ENCODE results near the gene CD248.

The CD248 gene

DNA sequence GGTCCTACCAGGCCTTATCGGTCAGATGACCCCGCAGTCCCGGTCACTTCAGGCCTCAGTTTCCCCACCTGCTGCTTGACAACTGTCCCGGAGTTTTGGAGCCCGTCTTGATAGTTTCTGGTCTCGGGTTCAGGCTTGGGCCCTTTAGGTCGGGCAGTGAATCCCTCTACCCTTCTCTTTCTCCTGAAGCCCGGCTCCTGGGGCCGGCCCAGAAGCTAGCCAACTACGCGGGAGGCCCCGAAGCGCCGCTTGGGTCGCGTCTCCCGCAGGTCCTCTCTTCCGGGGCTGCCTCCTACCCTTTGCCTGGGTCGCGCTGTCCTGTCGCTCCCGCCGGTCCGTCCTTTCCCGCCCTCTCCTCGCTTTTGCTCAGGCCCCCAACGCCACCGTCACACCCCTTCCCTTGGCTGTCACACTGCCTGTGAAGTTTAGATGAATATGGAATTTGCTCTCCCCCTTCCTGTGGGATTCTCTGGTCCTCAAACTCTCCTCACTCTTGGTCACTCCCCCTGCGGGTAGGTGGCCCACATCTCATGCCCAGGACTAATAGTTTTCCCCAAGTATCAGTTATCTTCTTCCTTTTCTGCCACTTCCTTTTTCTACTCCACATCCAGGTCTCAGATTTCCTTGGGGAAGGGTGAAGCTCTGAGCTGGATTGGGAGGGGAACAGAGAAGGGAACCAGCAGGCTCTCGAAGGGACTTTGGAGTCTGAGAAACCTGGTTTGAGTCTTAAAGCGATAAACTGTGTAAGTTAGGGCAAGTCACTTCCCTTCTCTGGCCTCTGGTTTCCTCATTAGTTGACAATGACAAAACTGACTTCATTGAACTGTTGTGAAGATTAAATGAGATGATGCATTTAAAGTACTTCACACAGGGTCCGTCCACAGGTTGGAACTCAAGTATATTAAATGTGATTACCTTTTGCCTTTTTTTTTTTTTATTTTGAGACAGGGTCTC is 47.6 kb downstream of the CD248 start:
- CTCF ChIA-PET: no interaction called here
- POLR2A ChIA-PET: interaction anchor here (1.1 to 3.6 kb wide), 5 partner anchors 8 to 76 kb away, joined by 4 to 24 read pairs (median 15); partner anchors contain the start of genes BRMS1, CNIH2 and YIF1A
- TF ChIP-seq L3MBTL2 (conservative IDR thresholded peaks at IDR 0.05): no peak
- TF ChIP-seq FOXM1 (IDR thresholded peaks at IDR 0.05; ENCODE audit: borderline replicate concordance): no peak
- no peak for TF ChIP-seq LEF1 (IDR thresholded peaks at IDR 0.05; ENCODE audit: borderline replicate concordance)
- TF ChIP-seq ZNF384 (IDR thresholded peaks at IDR 0.05): no peak
- no peak for TF ChIP-seq CTBP1 (IDR thresholded peaks at IDR 0.05; ENCODE audit: borderline replicate concordance)
- no peak for TF ChIP-seq BHLHE40 (IDR thresholded peaks at IDR 0.05; ENCODE audit: borderline replicate concordance)
- peak; percentile 38 for DNase-seq (ENCODE audit: extremely low spot score)

DNA sequence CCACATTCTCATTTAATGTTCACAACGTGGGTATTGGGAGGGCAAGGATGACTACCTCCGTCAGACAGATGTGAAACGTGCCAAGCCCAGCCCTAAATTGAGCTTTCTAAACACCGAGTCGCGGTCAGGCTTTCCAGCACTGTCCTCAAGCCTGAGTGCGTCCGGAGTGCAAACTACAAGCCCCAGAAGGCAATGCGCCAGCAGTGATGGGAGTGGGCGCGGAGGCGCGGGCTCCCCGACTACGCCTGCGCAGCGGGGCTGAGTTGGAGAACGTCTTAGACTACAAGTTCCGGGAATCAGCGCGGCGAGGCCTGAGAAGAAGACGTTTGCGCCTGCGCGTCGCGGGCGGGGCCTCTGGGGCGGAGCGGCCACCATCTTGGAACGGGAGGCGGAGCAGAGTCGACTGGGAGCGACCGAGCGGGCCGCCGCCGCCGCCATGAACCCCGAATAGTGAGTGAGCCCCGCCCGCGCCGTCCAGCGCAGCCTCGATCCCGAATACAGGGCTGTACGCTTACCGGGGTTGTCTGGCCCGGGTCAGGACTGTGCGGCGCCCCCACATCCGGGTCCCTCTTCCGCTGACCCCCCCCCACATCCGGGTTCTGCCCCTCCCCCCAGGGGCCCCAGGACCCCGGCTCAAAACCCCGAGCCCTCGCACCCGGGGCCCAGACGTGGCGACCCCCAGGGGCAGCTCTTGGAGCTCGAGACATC is 48.4 kb downstream of the CD248 start, which contains the start of gene RAB1B:
RAB1B (plus strand) TSS at position 396 of the 708 bp plus-strand sequence; CDS start at position 437, 41 bp downstream.
- peak; percentile 99 for DNase-seq (ENCODE audit: extremely low spot score)
- POLR2A ChIA-PET: interaction anchor here (1.0 to 3.6 kb wide), 10 partner anchors 8 to 149 kb away, joined by 3 to 24 read pairs (median 4); partner anchors contain the start of genes BRMS1, CNIH2 and YIF1A
- CTCF ChIA-PET: interaction anchor here (0.5 to 1.6 kb wide), 3 partner anchors 14 to 60 kb away, joined by 4 read pairs; no protein-coding TSS in a partner anchor
- TF ChIP-seq TARDBP (IDR thresholded peaks at IDR 0.05) (no peak), L3MBTL2 (conservative IDR thresholded peaks at IDR 0.05) (no peak), ZNF384 (IDR thresholded peaks at IDR 0.05) (no peak), FOXM1 (IDR thresholded peaks at IDR 0.05; ENCODE audit: borderline replicate concordance) (no peak), LEF1 (IDR thresholded peaks at IDR 0.05; ENCODE audit: borderline replicate concordance) (no peak), FOXA1 (IDR thresholded peaks at IDR 0.05) (no peak), NFRKB (IDR thresholded peaks at IDR 0.05) (no peak), FOXK2 (IDR thresholded peaks at IDR 0.05) (no peak)
- TF ChIP-seq, protein P1, sequence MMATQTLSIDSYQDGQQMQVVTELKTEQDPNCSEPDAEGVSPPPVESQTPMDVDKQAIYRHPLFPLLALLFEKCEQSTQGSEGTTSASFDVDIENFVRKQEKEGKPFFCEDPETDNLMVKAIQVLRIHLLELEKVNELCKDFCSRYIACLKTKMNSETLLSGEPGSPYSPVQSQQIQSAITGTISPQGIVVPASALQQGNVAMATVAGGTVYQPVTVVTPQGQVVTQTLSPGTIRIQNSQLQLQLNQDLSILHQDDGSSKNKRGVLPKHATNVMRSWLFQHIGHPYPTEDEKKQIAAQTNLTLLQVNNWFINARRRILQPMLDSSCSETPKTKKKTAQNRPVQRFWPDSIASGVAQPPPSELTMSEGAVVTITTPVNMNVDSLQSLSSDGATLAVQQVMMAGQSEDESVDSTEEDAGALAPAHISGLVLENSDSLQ (IDR thresholded peaks at IDR 0.05): no peak

DNA sequence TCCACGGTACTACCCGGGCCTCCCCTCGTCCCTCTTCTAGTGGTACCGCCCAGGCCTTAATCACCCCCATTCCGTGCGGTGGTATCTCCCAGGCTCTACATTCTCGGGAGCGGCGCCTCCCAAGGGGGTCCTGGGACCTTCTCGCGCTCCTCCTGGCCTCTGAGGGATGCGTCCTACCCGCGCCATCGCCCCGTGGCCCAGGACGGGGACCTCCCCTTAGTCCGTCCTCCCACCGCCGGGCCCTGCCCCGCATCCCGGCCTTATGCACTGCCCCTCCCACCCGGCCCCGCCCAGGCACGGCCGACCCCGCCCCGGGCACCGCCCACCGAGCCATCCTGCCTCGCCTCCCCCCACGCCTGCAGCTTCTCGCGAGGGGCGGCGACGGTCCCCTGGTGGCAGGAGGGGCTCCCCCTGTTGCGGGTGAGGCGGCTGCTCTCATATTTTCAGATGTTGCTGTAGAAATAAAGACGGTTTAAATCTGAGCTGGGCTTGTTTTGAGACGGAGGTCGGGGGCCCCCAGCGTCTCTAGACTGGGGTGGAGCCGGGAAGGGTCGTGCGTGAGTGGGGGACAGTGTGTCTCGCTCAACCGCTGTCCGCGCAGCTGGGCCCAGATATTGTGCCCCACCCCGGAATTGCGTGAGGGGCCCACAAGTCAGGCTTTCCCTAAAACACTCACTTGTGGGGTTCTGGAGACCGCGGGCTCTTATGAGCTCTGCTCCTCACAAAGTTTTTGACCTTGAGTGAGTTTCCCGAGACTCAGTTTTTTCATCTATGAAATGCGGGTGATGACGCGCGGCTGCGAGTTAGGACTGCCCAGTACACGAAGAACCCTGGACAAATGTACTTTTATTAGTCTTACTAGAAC is 49.2 kb downstream of the CD248 start:
- peak; percentile 86 for DNase-seq (ENCODE audit: extremely low spot score)
- TF ChIP-seq ARNT (IDR thresholded peaks at IDR 0.05) (no peak), ELF4 (IDR thresholded peaks at IDR 0.05) (no peak), CTBP1 (IDR thresholded peaks at IDR 0.05; ENCODE audit: borderline replicate concordance) (no peak), LEF1 (IDR thresholded peaks at IDR 0.05; ENCODE audit: borderline replicate concordance) (no peak), NFRKB (IDR thresholded peaks at IDR 0.05) (no peak)
- TF ChIP-seq, protein P1 (IDR thresholded peaks at IDR 0.05): no peak
- POLR2A ChIA-PET: interaction anchor here (0.6 to 3.6 kb wide), 13 partner anchors 9 to 148 kb away, joined by 3 to 24 read pairs (median 4); partner anchors contain the start of genes BRMS1, CNIH2 and YIF1A

DNA sequence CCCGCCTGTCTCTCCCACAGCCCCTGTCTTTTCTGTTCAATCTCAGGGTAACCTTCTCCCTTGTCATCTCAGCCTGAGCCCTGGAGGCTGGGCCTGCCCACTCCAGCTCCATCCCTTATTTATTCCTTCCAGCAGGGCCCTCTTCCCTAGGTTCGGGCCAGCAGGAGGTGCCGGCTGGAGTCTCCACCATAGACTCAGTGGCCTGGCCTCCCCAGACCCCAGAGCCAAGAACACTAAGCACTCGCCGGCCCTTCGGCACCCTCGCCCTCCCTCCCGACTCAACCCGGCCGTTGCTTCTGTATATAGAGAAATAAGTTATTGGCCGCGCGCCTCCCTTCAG is 49.8 kb downstream of the CD248 start:
- CTCF ChIA-PET: interaction anchor here (0.8 to 1.7 kb wide), 4 partner anchors 13 to 379 kb away, joined by 3 to 4 read pairs (median 4); partner anchors contain the start of gene FIBP
- TF ChIP-seq TARDBP (IDR thresholded peaks at IDR 0.05) (no peak), SUZ12 (IDR thresholded peaks at IDR 0.05) (no peak), CTBP1 (IDR thresholded peaks at IDR 0.05; ENCODE audit: borderline replicate concordance) (no peak), L3MBTL2 (conservative IDR thresholded peaks at IDR 0.05) (no peak), ZNF384 (IDR thresholded peaks at IDR 0.05) (no peak), BHLHE40 (IDR thresholded peaks at IDR 0.05; ENCODE audit: borderline replicate concordance) (no peak), HDGF (IDR thresholded peaks at IDR 0.05; ENCODE audit: borderline replicate concordance) (no peak), ARNT (IDR thresholded peaks at IDR 0.05) (no peak), ELF4 (IDR thresholded peaks at IDR 0.05) (no peak), SP1 (IDR thresholded peaks at IDR 0.05) (no peak), FOXK2 (IDR thresholded peaks at IDR 0.05) (no peak), FOXA1 (IDR thresholded peaks at IDR 0.05) (no peak), NFRKB (IDR thresholded peaks at IDR 0.05) (no peak)
- TF ChIP-seq, protein P1 (IDR thresholded peaks at IDR 0.05): no peak
- POLR2A ChIA-PET: interaction anchor here (0.6 to 3.6 kb wide), 11 partner anchors 10 to 147 kb away, joined by 3 to 24 read pairs (median 4); partner anchors contain the start of genes CNIH2 and YIF1A
- no peak for DNase-seq (ENCODE audit: extremely low spot score)

More for the DNA sequence above, 49.2 kb downstream of the CD248 start:
- CTCF ChIA-PET: interaction anchor here (0.5 to 1.7 kb wide), 6 partner anchors 13 to 379 kb away, joined by 3 to 4 read pairs (median 4); partner anchors contain the start of gene FIBP
